Astrocyte (in vitro differentiated cells and primary cell): ENCODE data around the gene ATRN. TPM values are rescaled to one million over a fixed set of nuclear protein-coding genes. Genes with fewer than 3 reads are reported as not detected.

Experiments
- DNase-seq: peaks from one replicate; pipeline ENCODE4 v3.0.0-alpha.2; 2010; ENCODE audit warnings: low read depth
- FAIRE-seq: peaks from 2 replicates; lab custom pipeline; 2011; peaks lifted over from hg19 to GRCh38; lab: Jason Lieb, UNC
- H2AFZ ChIP-seq: 2 replicates; pipeline ENCODE4 v1.6.0; 2012; ENCODE audit warnings: low read depth, low read length, inconsistent platforms
- H3K27ac ChIP-seq: 2 replicates; pipeline ENCODE4 v1.5.1; 2011; ENCODE audit warnings: low read depth, low read length, inconsistent platforms
- H3K27me3 ChIP-seq: 2 replicates; pipeline ENCODE4 v1.6.0; 2011; ENCODE audit warnings: low read length, inconsistent platforms; ENCODE audit not compliant: insufficient read depth
- H3K36me3 ChIP-seq: 2 replicates; pipeline ENCODE4 v1.5.1; 2011; ENCODE audit warnings: low read length, inconsistent platforms; ENCODE audit not compliant: insufficient read depth
- H3K4me1 ChIP-seq: 2 replicates; pipeline ENCODE4 v1.5.1; 2011; ENCODE audit warnings: low read length, inconsistent platforms; ENCODE audit not compliant: insufficient read depth
- H3K4me2 ChIP-seq: 2 replicates; pipeline ENCODE4 v1.6.0; 2012; ENCODE audit warnings: low read length, inconsistent platforms
- H3K4me3 ChIP-seq: 2 replicates; pipeline ENCODE4 v1.5.1; 2011; ENCODE audit warnings: low read depth, mild to moderate bottlenecking, low read length, inconsistent platforms; ENCODE audit not compliant: insufficient read depth
- H3K79me2 ChIP-seq: 2 replicates; pipeline ENCODE4 v1.6.0; 2012; ENCODE audit warnings: mild to moderate bottlenecking, low read length, inconsistent platforms; ENCODE audit not compliant: insufficient read depth
- H3K9ac ChIP-seq: 2 replicates; pipeline ENCODE4 v1.6.0; 2012; ENCODE audit warnings: mild to moderate bottlenecking, low read length, inconsistent platforms
- H3K9me3 ChIP-seq: 2 replicates; pipeline ENCODE4 v1.5.1; 2012; ENCODE audit warnings: low read depth, mild to moderate bottlenecking, low read length, inconsistent platforms; ENCODE audit not compliant: insufficient read depth
- H4K20me1 ChIP-seq: 2 replicates; pipeline ENCODE4 v1.6.0; 2012; ENCODE audit warnings: low read length, inconsistent platforms; ENCODE audit not compliant: insufficient read depth
- H3K27ac Mint-ChIP-seq: one replicate; pipeline ENCODE4 v1.8.0; 2021; ENCODE audit warnings: mild to moderate bottlenecking, mixed read lengths; ENCODE audit not compliant: unreplicated experiment
- H3K27me3 Mint-ChIP-seq: one replicate; pipeline ENCODE4 v1.8.0; 2021; ENCODE audit warnings: low read depth, mixed read lengths; ENCODE audit not compliant: unreplicated experiment
- H3K36me3 Mint-ChIP-seq: one replicate; pipeline ENCODE4 v1.8.0; 2021; ENCODE audit warnings: low read depth, mixed read lengths; ENCODE audit not compliant: unreplicated experiment
- H3K4me1 Mint-ChIP-seq: one replicate; pipeline ENCODE4 v1.8.0; 2021; ENCODE audit warnings: low read depth, mixed read lengths; ENCODE audit not compliant: unreplicated experiment
- H3K4me3 Mint-ChIP-seq: one replicate; pipeline ENCODE4 v1.8.0; 2021; ENCODE audit warnings: mild to moderate bottlenecking, moderate library complexity, mixed read lengths; ENCODE audit not compliant: unreplicated experiment
- H3K9me3 Mint-ChIP-seq: one replicate; pipeline ENCODE4 v1.8.0; 2021; ENCODE audit warnings: mild to moderate bottlenecking, mixed read lengths; ENCODE audit not compliant: unreplicated experiment
- EZH2 ChIP-seq: IDR thresholded peaks from 2 replicates; pipeline ENCODE4 v1.6.1; 2012; ENCODE audit warnings: mild to moderate bottlenecking, low read length, inconsistent platforms; ENCODE audit not compliant: insufficient read depth
- total RNA-seq: library from RNA; stranded (reverse); gene quantifications from 2 replicates; pipeline ENCODE4 v1.2.1, GENCODE V29; 2021
- TF ChIP-seq, protein P1 (sequence below): IDR thresholded peaks from 2 replicates; pipeline ENCODE4 v1.5.1; 2011; ENCODE audit warnings: low read depth, mild to moderate bottlenecking, inconsistent platforms, low read length, moderate library complexity; ENCODE audit not compliant: insufficient read depth

The ATRN gene
- total RNA-seq, 1 donor from 2014 or later, result 33.8 TPM

DNA sequence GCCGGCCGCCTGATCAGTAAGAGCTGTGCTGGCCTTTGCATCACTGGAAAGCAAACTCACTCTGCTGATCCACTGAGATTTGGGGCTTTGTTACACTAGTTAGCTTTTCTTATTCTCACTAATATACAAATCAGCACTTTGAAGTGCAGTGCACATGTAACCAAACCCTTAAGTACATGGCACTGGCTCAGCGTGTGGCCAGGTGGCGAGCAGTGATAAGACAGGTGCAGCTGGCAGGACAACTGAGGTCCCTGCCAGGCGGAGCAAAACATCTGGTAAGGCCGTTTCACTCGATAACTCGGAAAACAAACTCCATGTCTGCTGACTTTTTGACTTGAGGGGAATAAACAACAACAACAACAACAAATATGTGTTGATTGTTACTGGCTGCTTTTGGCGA, 181.4 kb downstream of the ATRN start:
- Histone ChIP-seq H3K4me1 (no peaks in the 10 kb centered on the region), H3K79me2 (no peaks in the 10 kb centered on the region), H3K36me3 (no peaks in the 10 kb centered on the region), H3K4me2 (no peak overlapping the region), H4K20me1 (no peaks in the 10 kb centered on the region), H3K4me3 (no peak overlapping the region), H3K27ac (no peak overlapping the region), H3K9me3 (peaks cover 4% of the 10 kb centered on the region), H2AFZ (no peak overlapping the region), H3K27me3 (peaks cover 2% of the 10 kb centered on the region), H3K9ac (no peak overlapping the region)
- Mint-ChIP-seq H3K9me3 (peaks cover 2% of the 10 kb centered on the region), H3K27ac (no peak overlapping the region), H3K27me3 (peaks cover 1% of the 10 kb centered on the region), H3K4me3 (no peak overlapping the region), H3K4me1 (peaks cover 15% of the 10 kb centered on the region), H3K36me3 (peaks cover 5% of the 10 kb centered on the region)
- FAIRE-seq, result no peak
- no peak for DNase-seq
- TF ChIP-seq, protein P1, sequence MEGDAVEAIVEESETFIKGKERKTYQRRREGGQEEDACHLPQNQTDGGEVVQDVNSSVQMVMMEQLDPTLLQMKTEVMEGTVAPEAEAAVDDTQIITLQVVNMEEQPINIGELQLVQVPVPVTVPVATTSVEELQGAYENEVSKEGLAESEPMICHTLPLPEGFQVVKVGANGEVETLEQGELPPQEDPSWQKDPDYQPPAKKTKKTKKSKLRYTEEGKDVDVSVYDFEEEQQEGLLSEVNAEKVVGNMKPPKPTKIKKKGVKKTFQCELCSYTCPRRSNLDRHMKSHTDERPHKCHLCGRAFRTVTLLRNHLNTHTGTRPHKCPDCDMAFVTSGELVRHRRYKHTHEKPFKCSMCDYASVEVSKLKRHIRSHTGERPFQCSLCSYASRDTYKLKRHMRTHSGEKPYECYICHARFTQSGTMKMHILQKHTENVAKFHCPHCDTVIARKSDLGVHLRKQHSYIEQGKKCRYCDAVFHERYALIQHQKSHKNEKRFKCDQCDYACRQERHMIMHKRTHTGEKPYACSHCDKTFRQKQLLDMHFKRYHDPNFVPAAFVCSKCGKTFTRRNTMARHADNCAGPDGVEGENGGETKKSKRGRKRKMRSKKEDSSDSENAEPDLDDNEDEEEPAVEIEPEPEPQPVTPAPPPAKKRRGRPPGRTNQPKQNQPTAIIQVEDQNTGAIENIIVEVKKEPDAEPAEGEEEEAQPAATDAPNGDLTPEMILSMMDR, result no peak
- TF ChIP-seq EZH2, result no peak

DNA sequence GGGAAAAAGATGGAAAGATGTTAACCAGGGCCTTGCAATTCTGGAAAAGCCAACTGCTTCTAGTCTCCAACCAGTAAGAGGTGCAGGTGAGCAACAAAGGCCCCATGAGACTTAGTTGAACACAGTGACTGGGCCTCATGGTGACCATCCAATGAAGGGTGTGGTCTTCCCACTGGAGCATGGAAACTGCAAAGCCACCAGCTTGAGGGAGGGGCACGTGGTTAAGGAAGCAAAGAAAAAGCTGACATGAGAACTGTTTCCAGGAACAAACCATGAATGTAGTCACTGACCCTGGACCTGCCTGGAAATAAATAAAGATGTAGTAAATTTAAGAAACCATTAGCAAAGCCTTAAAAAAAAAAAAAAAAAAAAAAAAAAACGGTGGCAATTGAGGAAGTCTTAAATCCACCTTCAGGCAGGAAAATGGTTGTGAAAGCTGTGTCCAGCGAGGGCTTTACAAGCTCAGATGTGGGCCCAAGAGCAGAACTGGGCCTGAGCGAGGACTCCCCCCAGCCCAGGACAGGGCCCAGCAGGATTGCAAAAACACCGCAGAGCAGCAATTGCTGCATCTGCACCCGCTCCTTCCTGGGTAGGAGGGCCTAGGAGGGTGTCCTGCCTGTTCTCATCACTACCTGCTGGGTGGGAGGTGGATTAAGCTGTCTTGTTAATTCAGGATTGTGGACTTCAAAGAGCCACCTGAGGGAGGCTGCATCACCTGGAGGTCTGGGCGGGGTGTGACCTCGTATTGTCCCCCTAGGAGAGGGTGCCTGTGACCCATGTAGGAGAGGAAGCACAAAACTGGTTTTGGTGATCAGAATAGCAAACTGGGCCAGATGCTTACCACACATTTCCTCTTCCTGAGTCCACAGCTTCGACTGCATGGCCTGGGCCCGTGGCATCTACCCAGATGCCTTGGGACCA, 182.1 kb downstream of the ATRN start:
- Histone ChIP-seq H3K27me3 (peaks cover 3% of the 10 kb centered on the region), H4K20me1 (no peaks in the 10 kb centered on the region), H3K36me3 (no peaks in the 10 kb centered on the region), H3K9me3 (peaks cover 4% of the 10 kb centered on the region), H3K4me2 (no peak overlapping the region), H3K27ac (no peak overlapping the region), H2AFZ (no peak overlapping the region), H3K9ac (no peak overlapping the region), H3K79me2 (no peaks in the 10 kb centered on the region), H3K4me1 (no peaks in the 10 kb centered on the region), H3K4me3 (no peak overlapping the region)
- H3K27me3 Mint-ChIP-seq, result peaks cover 8% of the 10 kb centered on the region
- H3K4me3 Mint-ChIP-seq, result no peak overlapping the region
- peaks cover 5% of the 10 kb centered on the region for H3K36me3 Mint-ChIP-seq
- DNase-seq, result no peak
- no peak for FAIRE-seq
- H3K9me3 Mint-ChIP-seq, result peaks cover 2% of the 10 kb centered on the region
- H3K27ac Mint-ChIP-seq, result no peak overlapping the region
- TF ChIP-seq, protein P1, result no peak
- TF ChIP-seq EZH2, result no peak
- peaks cover 14% of the 10 kb centered on the region for H3K4me1 Mint-ChIP-seq

DNA sequence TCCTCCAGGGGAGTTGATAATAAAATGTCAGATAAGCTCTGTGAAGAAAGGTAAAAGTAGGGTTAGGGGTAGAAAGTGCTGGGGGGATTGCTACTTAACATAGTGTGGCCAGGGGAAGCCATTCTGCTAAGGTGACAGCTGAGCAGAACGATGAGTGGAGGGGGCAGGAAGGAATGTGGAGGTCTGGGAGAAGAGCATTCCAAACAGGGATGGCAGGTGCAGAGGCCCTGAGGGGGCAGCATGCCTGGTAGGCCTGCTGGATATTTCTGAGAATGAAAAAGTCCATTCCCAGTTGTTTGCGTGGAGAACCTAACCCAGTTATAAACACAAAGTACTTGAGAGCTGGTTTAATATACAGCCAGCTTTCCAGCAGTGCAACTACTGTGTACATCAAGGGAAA, 183.1 kb downstream of the ATRN start:
- peaks cover 14% of the 10 kb centered on the region for H3K4me1 Mint-ChIP-seq

More for the DNA sequence above, 183.1 kb downstream of the ATRN start:
- no peak overlapping the region for H3K4me3 Mint-ChIP-seq
- Histone ChIP-seq H3K4me3 (no peak overlapping the region), H3K36me3 (no peaks in the 10 kb centered on the region), H4K20me1 (no peaks in the 10 kb centered on the region), H2AFZ (no peak overlapping the region), H3K4me1 (no peaks in the 10 kb centered on the region), H3K4me2 (no peak overlapping the region), H3K9me3 (peaks cover 4% of the 10 kb centered on the region), H3K9ac (no peak overlapping the region), H3K27me3 (peaks cover 3% of the 10 kb centered on the region), H3K27ac (no peak overlapping the region), H3K79me2 (no peaks in the 10 kb centered on the region)
- H3K36me3 Mint-ChIP-seq, result peaks cover 5% of the 10 kb centered on the region
- peaks cover 17% of the 10 kb centered on the region for H3K27me3 Mint-ChIP-seq
- FAIRE-seq (no peak), DNase-seq (no peak)
- TF ChIP-seq EZH2, result no peak
- TF ChIP-seq, protein P1, result no peak
- H3K27ac Mint-ChIP-seq, result no peak overlapping the region
- H3K9me3 Mint-ChIP-seq, result peaks cover 2% of the 10 kb centered on the region
